Measurements from ENCODE around the gene FGF3.

The FGF3 gene

GRCh38 chr11:69818603-69819441, at the start of gene FGF3:
Gene FGF3, minus strand, starts transcription at chr11:69819416. Its CDS starts 483 bp downstream, at chr11:69818933.
- no peak for DNase-seq

GRCh38 chr11:69868871-69869270, 49.7 kb upstream of the FGF3 start:
- no peak for DNase-seq

- no peak for DNase-seq
Observed at GRCh38 chr11:69868006-69868810, 49.0 kb upstream of the FGF3 start.

DNA sequence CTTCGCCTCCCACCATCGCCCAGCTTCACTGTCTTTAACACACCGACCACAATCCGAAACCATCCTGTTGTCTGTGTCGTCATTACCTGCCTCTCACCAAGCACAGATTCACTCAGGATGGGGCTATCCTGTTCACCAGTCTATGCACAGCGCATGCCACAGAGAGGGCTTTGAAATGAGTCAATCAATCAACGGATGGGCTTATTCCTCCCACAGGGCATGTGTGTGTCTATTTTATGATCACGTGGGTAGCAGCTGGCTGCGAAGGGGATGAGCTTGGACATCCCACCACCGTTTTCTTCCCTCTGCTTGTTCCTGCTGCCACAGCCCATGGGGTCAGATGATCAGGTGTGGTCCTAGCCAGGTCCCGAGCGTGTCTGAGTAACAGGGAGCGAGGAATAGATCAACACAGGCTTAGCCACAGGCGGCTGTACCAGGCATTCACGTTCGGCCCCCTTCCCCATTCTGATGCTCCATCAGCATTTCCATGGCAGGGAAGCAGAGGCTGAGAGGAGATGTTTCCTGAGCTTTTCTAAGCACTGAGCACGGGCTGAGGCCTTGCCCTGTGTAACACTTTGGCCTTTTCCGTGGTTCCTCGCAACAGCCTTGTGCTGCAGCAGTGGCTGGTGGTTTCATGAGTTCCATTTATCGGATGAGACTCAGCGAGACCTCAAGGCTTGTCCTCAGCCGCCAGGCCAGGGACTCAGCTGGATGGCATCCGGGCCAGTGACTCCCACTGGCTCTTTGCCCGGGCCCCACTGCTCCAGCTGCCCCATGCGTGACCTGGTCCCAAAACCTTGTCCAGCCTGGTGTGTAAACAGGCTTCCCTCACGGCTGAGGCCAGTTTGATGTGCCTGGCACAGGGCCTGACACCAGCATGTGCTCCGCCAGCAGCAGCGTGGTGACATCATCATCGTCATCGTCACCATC, 48.1 kb upstream of the FGF3 start:
- DNase-seq, result no peak

GRCh38 chr11:69866648-69867047, 47.4 kb upstream of the FGF3 start:
- no peak for DNase-seq

DNA sequence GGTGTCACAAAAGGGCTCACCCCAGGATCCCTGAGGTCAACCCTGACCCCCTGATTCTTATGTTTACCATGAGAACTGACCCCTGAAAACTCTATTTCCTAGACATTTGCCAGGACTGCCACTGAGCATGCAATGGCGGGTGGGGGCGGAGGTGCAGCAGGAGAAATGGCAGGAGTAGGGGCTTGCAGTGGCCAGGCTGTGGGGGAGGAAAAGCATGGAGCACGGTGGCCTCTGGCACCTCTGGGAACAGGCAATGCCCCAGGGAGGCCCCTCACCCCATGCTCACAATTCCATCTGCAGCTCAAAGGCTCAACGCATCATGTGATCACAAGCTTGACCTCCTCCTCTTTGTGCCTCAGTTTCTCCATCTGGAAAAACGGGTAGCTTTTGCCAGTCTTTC, 46.5 kb upstream of the FGF3 start:
- DNase-seq, result no peak

DNA sequence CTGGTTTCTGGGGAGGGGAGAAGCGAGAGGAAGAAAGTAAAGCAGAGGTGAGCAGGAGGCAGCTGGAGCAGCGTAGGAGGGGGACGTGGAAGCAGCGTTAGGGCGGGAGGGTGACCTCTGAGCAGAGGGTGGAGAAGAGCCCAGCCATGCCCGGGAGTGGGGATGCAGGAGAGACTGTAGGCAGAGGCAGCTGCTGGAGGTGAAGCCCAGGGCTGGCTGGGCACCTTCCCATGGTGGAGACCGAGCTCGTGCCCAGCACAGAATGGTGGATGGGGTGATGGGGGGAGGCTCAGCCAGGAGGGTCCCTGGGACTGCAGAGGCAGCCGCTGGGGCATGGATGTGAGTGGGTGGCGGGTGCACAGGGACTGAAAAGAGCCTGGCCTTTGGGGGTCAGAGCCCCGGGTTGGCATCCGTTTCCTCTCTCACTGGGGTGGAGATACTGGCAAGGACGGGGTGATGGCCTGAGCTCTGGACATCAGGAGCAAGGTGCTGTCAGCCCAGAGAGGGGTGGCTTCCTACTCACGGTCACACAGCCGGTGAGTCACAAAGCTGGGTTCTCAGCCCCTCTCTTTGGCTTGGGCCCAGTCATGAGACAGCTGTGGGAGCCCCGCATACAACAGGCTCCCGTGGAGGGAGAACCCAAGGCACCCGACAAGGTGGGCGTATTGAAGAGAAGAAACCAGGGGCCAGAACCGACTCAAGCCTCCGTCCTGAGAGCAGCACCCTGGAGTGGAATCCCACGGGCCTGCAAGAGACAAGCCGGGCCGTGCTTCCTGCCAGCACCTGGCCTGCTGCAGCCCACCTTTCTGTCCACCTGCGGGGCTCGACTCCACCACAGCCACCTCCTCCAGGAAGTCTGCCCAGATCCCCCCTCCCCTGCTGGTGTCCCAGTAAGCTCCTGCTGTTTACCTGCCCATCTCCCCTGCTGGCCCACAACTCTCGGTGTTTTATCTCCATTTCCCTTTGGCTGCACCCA, 45.8 kb upstream of the FGF3 start:
- no peak for DNase-seq

GRCh38 chr11:69863544-69864200, 44.5 kb upstream of the FGF3 start:
- no peak for DNase-seq

GRCh38 chr11:69862797-69863543, 43.8 kb upstream of the FGF3 start:
- no peak for DNase-seq

- DNase-seq, result no peak
Observed at GRCh38 chr11:69862331-69862771, 43.1 kb upstream of the FGF3 start.

GRCh38 chr11:69861901-69862300, 42.7 kb upstream of the FGF3 start:
- no peak for DNase-seq

- DNase-seq, result no peak
Observed at GRCh38 chr11:69860796-69861445, 41.7 kb upstream of the FGF3 start.

GRCh38 chr11:69860244-69860643, 41.0 kb upstream of the FGF3 start:
- no peak for DNase-seq

DNA sequence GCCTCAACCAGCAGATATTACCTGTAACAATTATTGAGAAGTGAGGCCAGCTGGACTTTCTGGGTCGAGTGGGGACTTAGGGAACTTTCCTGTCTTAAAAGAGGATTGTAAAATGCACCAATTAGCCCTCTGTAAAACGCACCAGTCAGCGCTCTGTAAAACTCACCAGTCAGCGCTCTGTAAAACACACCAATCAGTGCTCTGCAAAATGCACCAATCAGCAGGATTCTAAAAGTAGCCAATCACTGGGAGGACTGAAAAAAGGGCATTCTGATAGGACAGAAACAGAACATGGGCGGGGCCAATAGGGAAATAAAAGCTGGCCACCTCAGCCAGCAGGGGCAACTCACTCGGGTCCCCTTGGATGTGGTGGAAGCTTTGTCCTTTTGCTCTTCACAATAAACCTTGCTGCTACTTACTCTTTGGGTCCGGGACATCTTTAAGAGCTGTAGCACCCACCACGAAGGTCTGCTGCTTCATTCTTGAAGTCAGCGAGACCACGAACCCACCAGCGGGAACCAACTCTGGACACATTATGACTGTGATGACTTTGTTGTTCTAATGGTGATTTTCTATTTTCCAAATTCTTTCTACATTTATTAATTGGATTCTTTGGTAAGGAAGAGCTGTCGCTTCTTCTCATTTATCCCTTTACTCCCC, 40.2 kb upstream of the FGF3 start:
- DNase-seq, result no peak

GRCh38 chr11:69855421-69855820, 36.2 kb upstream of the FGF3 start:
- no peak for DNase-seq

DNA sequence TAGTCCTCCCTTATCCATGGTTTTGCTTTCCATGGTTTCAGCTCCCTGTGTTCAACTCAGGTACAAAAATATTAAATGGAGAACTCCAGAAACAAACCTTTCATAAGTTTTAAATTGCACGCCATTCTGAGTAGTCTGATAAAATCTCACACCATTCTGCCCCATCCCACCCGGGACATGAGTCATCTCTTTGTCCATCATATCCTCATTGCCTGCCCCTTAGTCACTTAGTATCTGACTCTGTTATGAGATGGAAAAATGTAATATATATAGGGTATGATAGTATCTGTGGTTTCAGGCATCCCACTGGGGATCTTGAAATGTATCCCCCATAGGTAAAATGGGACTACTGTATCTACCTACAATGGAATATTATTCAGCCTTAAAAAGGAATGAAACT, 35.5 kb upstream of the FGF3 start:
- peak; percentile 52 for DNase-seq

GRCh38 chr11:69852056-69852455, 32.8 kb upstream of the FGF3 start:
- no peak for DNase-seq

DNA sequence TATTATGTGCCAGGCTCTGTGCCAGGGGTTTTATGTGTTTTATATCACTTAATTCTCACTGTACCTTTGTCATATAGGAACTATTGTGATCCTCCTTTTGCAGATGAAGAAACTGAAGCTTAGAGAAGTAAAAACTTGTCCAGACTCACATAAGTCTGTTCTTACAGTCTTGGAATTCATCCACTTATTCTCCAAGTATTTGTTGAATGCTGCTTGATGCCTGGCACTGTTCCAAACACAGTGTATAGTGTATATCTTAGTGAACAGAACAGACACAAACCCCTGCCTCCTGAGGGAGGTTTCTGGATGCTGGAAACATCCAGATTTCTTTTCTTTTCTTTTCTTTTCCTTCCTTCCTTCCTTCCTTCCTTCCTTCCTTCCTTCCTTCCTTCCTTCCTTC, 29.0 kb upstream of the FGF3 start:
- peak; percentile 24 for DNase-seq

GRCh38 chr11:69844396-69844795, 25.2 kb upstream of the FGF3 start:
- DNase-seq, result no peak
